HepG2 (cell line): ENCODE data around the gene QPCT.

Source experiments
- ATF4 ChIP-seq, 2 experiments: fragments of 450-650 bp in 1 of 2; sonication (generic) in 1 of 2; formaldehyde crosslinking; IDR thresholded peaks; 2 replicates each; pipeline versions ENCODE4 v1.5.0 to v1.8.0; 2020 to 2022; ENCODE audit warnings: mild to moderate bottlenecking in 1 of 2, missing genetic modification reagents in 1 of 2
- BRCA1 ChIP-seq: sonication (generic); formaldehyde crosslinking; IDR thresholded peaks from 2 replicates; pipeline ENCODE4 v1.4.0; 2020; ENCODE audit warnings: missing genetic modification reagents
- KLF16 ChIP-seq, 2 experiments: sonication (generic) in 1 of 2; formaldehyde crosslinking in 1 of 2; IDR thresholded peaks; 2 replicates each; pipeline versions ENCODE4 v1.6.1 to v1.8.0; 2016 to 2023; ENCODE audit warnings: missing genetic modification reagents in 2 of 2, missing compliant biosample characterization in 1 of 2
- SETDB1 ChIP-seq: sonication (generic); formaldehyde crosslinking; IDR thresholded peaks from 2 replicates; pipeline ENCODE4 v1.5.1; 2020; ENCODE audit warnings: missing genetic modification reagents, mild to moderate bottlenecking, borderline replicate concordance
- ZNF83 ChIP-seq: sonication (generic); formaldehyde crosslinking; IDR thresholded peaks from 2 replicates; pipeline ENCODE4 v1.4.0; 2020; ENCODE audit warnings: missing genetic modification reagents, mild to moderate bottlenecking, borderline replicate concordance
- TF ChIP-seq, protein P1 (sequence below): sonication (generic); formaldehyde crosslinking; IDR thresholded peaks from 2 replicates; pipeline ENCODE4 v1.4.0; 2020; ENCODE audit warnings: missing genetic modification reagents

- no peak for TF ChIP-seq BRCA1 (CRISPR knock-in tag)
- TF ChIP-seq KLF16 (CRISPR knock-in tag; IDR thresholded peaks at IDR 0.05): no peak
- TF ChIP-seq ZNF83 (CRISPR knock-in tag): no peak
- TF ChIP-seq ATF4 (CRISPR knock-in tag; IDR thresholded peaks at IDR 0.05): no peak
- no peak for TF ChIP-seq SETDB1
- TF ChIP-seq, protein P1, sequence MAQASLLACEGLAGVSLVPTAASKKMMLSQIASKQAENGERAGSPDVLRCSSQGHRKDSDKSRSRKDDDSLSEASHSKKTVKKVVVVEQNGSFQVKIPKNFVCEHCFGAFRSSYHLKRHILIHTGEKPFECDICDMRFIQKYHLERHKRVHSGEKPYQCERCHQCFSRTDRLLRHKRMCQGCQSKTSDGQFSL (CRISPR knock-in tag): no peak
Measured at GRCh38 chr2:37338933-37339332, 5.5 kb upstream of the QPCT start.
